Endothelial cell of umbilical vein (primary cell): ENCODE results near the gene ILKAP. TPM values are rescaled to one million over a fixed set of nuclear protein-coding genes. Genes with fewer than 3 reads are reported as not detected.

Source experiments
- BruUV-seq: library from RNA; stranded (reverse); fragments of 400-500 nt; replicated peaks from 2 replicates; lab custom pipeline; 2021; lab: Mats Ljungman, UMichigan
- CTCF ChIA-PET: fragments of 300-600, 350-600 bp; sonication (Branson Sonifier 250); formaldehyde crosslinking; loops from one replicate; lab custom pipeline; 2021; ENCODE audit warnings: antibody characterized with exemption, inconsistent platforms; lab: Charles Lee
- POLR2A ChIA-PET: fragments of 300-600, 350-600 bp; sonication (Branson Sonifier 250); formaldehyde crosslinking; loops from one replicate; lab custom pipeline; 2021; ENCODE audit warnings: antibody characterized with exemption, inconsistent platforms; lab: Charles Lee
- DNase-seq: peaks from one replicate; pipeline ENCODE4 v3.0.0-alpha.2; 2011; ENCODE audit warnings: low read depth, low spot score
- FAIRE-seq: peaks from 2 replicates; lab custom pipeline; 2011; peaks lifted over from hg19 to GRCh38; lab: Jason Lieb, UNC
- H2AFZ ChIP-seq: 2 replicates; pipeline ENCODE4 v1.6.0; 2012; ENCODE audit warnings: low read depth, low read length, control low read depth, inconsistent platforms
- H3K27ac ChIP-seq: 2 replicates; pipeline ENCODE4 v1.5.1; 2011; ENCODE audit warnings: low read depth, mild to moderate bottlenecking, control low read depth, low read length, moderate library complexity; ENCODE audit not compliant: insufficient read depth
- H3K27me3 ChIP-seq, 2 experiments: 2 replicates each; pipeline versions ENCODE4 v1.6.0 to v1.6.1; 2011; ENCODE audit warnings: low read length in 2 of 2, mixed read lengths in 1 of 2; ENCODE audit not compliant: control insufficient read depth in 2 of 2, insufficient read depth in 2 of 2
- H3K36me3 ChIP-seq, 2 experiments: 2 replicates in 1 of 2; 3 replicates in 1 of 2; pipeline ENCODE4 v1.5.1; 2011; ENCODE audit warnings: low read length in 2 of 2, mild to moderate bottlenecking in 1 of 2, moderate library complexity in 1 of 2; ENCODE audit not compliant: control insufficient read depth in 2 of 2, insufficient read depth in 2 of 2; ENCODE audit errors: extremely low read depth in 1 of 2
- H3K4me1 ChIP-seq: 3 replicates; pipeline ENCODE4 v1.5.1; 2011; ENCODE audit warnings: mild to moderate bottlenecking, low read length; ENCODE audit not compliant: control insufficient read depth, insufficient read depth; ENCODE audit errors: extremely low read depth
- H3K4me2 ChIP-seq: 2 replicates; pipeline ENCODE4 v1.6.1; 2011; ENCODE audit warnings: low read length, control low read depth, mixed read lengths; ENCODE audit not compliant: insufficient read depth
- H3K4me3 ChIP-seq, 3 experiments: fragments of 200-600 bp in 1 of 3; sonication (generic), shearing (Covaris generic) in 1 of 3; replicated peaks in 1 of 3; 2 replicates each; pipeline ENCODE4 v1.5.1; 2011 to 2016; ENCODE audit warnings: control low read depth in 3 of 3, low read length in 3 of 3, mild to moderate bottlenecking in 2 of 3, inconsistent platforms in 1 of 3, low read depth in 1 of 3, moderate library complexity in 1 of 3; ENCODE audit not compliant: insufficient read depth in 1 of 3
- H3K79me2 ChIP-seq: 2 replicates; pipeline ENCODE4 v1.6.0; 2012; ENCODE audit warnings: low read length, inconsistent platforms; ENCODE audit not compliant: control insufficient read depth, insufficient read depth
- H3K9ac ChIP-seq: replicated peaks from 2 replicates; pipeline ENCODE3; 2011; ENCODE audit warnings: low read length, control low read depth; ENCODE audit not compliant: insufficient read depth; ENCODE audit errors: extremely low read depth
- H3K9me1 ChIP-seq: replicated peaks from 3 replicates; pipeline ENCODE4 v1.6.0; 2011; ENCODE audit warnings: mild to moderate bottlenecking, low read length; ENCODE audit not compliant: control insufficient read depth, insufficient read depth; ENCODE audit errors: extremely low read depth
- H3K9me3 ChIP-seq: replicated peaks from 2 replicates; pipeline ENCODE4 v1.5.1; 2012; ENCODE audit warnings: low read length, inconsistent platforms; ENCODE audit not compliant: control insufficient read depth, insufficient read depth
- H4K20me1 ChIP-seq: replicated peaks from 2 replicates; pipeline ENCODE3; 2011; ENCODE audit warnings: mild to moderate bottlenecking, low read length; ENCODE audit not compliant: control insufficient read depth, insufficient read depth; ENCODE audit errors: extremely low read depth
- EZH2 ChIP-seq: IDR thresholded peaks from 2 replicates; pipeline ENCODE4 v1.6.1; 2012; ENCODE audit warnings: borderline replicate concordance, low read depth, mild to moderate bottlenecking, moderate library complexity, low read length, inconsistent platforms; ENCODE audit not compliant: severe bottlenecking
- FOS ChIP-seq: IDR thresholded peaks from 2 replicates; pipeline ENCODE4 v1.6.1; 2011; ENCODE audit warnings: mild to moderate bottlenecking, low read length, moderate library complexity, borderline replicate concordance; ENCODE audit not compliant: insufficient read depth
- GATA2 ChIP-seq: IDR thresholded peaks from 2 replicates; pipeline ENCODE4 v1.7.0; 2011; ENCODE audit warnings: low read depth, mild to moderate bottlenecking, moderate library complexity, mixed read lengths, low read length; ENCODE audit not compliant: insufficient read length, insufficient read depth
- JUN ChIP-seq: IDR thresholded peaks from 2 replicates; pipeline ENCODE4 v1.6.1; 2011; ENCODE audit warnings: borderline replicate concordance, low read depth; ENCODE audit not compliant: insufficient read length, insufficient read depth
- MYC ChIP-seq: IDR thresholded peaks from one replicate; pipeline ENCODE4 v1.6.1; 2011; ENCODE audit warnings: mild to moderate bottlenecking, low read depth, low read length
- POLR2A ChIP-seq: IDR thresholded peaks from 2 replicates; pipeline ENCODE4 v1.6.1; 2012; ENCODE audit warnings: low read depth, mild to moderate bottlenecking, control low read depth, low read length
- POLR2AphosphoS5 ChIP-seq: IDR thresholded peaks from 2 replicates; pipeline ENCODE4 v1.6.1; 2012; ENCODE audit warnings: low read depth, mild to moderate bottlenecking, control low read depth, low read length, moderate library complexity; ENCODE audit not compliant: insufficient read depth
- dilution Hi-C: fragments of 300-500 bp; cut with MboI; formaldehyde crosslinking; loops from one replicate; pipeline ENCODE4 v1.15.0; 2019; ENCODE audit warnings: low sequenced_read_pairs; ENCODE audit not compliant: extremely low pct_ligation_motif_present
- intact Hi-C: fragments of 100-400 bp; cut with micrococcal nuclease; formaldehyde crosslinking; loops from one replicate; pipeline ENCODE4 v1.10.0; 2022
- polyA plus RNA-seq, 4 experiments: library from polyadenylated mRNA; depleted of rRNA in 3 of 4; stranded (reverse) in 3 of 4; unstranded in 1 of 4; fragments of >200 nt; gene quantifications; 2 replicates each; pipeline versions ENCODE4 v1.2.1 to v1.2.3, GENCODE V29; 2011 to 2012; ENCODE audit warnings: missing spikeins in 1 of 4
- total RNA-seq: library from RNA; stranded (reverse); gene quantifications from 2 replicates; pipeline ENCODE4 v1.2.3, GENCODE V29; 2021
- TF ChIP-seq, protein P1 (sequence below), 2 donors: IDR thresholded peaks; 1 replicate in 1 of 2; 2 replicates in 1 of 2; pipeline ENCODE4 v1.5.1; 2011; ENCODE audit warnings: low read length in 2 of 2, mild to moderate bottlenecking in 2 of 2, moderate library complexity in 2 of 2, control low read depth in 1 of 2, inconsistent platforms in 1 of 2, low read depth in 1 of 2; ENCODE audit not compliant: insufficient read depth in 1 of 2; ENCODE audit errors: extremely low read depth in 1 of 2
- TF ChIP-seq, protein P2 (sequence below): IDR thresholded peaks from 2 replicates; pipeline ENCODE4 v1.6.1; 2011; ENCODE audit not compliant: insufficient read depth, insufficient read length

ILKAP gene
- total and polyA plus RNA-seq, 2 donors (not counting 3 experiments of a cell fraction or from before 2014, with no cell fraction given), result 49.2 to 49.8 TPM

DNA sequence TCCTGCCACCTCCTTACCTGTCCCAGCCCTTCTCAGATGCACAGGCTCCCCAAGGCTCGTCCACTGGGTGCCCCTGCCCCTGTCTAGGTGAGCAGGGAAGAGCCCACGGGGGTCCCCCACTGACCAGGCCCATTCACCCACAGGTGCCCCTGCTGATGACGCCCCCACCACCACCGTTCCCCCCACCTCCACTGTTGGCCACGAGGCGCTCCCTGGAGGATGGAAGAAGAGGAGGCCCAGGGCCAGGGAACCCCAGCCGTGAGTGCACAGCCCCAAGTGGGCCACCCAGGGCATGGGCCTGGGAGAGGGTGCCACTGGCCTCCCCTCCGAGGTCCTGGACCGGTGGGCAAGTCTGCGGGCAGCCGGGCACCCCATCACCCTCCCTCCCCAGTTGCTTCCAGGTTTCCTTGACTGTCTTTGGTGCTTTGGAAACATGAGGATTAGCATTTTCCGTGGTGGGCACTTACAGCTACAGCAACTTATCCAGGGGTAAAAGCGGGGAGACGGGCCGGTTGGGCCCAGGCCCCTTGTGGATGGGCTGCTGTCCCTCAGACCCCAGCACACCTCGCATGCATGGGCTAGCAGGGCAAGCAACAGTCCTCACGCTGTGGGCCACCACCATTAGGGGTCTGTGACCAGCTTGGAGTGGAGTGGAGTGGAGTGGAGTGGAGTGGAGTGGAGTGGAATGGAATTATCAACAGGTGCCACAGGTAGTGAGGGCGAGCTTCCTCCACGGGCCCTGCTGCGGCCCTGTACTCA lies 78.2 kb downstream of the ILKAP start:
- Histone ChIP-seq H3K79me2 (no peaks in the 10 kb centered on the region), H3K4me1 (no peaks in the 10 kb centered on the region), H2AFZ (no peak overlapping the region), H3K9ac (no peak overlapping the region), H3K4me3 (no peak overlapping the region), H3K27me3 (peaks cover 0 to 2% of the 10 kb centered on the region in 2 experiments), H3K4me2 (no peak overlapping the region), H3K9me3 (no peaks in the 10 kb centered on the region), H3K27ac (no peak overlapping the region), H4K20me1 (no peaks in the 10 kb centered on the region), H3K36me3 (no peaks in the 10 kb centered on the region), H3K9me1 (no peaks in the 10 kb centered on the region)
- intact Hi-C loops (no loop called here), dilution Hi-C loops (no loop called here)
- BruUV-seq, result no TSS peak
- ChIA-PET CTCF (no interaction called here), POLR2A (no interaction called here)
- TF ChIP-seq JUN (no peak), MYC (no peak), POLR2AphosphoS5 (no peak), POLR2A (no peak), EZH2 (no peak), FOS (no peak), GATA2 (no peak)
- TF ChIP-seq, protein P1, sequence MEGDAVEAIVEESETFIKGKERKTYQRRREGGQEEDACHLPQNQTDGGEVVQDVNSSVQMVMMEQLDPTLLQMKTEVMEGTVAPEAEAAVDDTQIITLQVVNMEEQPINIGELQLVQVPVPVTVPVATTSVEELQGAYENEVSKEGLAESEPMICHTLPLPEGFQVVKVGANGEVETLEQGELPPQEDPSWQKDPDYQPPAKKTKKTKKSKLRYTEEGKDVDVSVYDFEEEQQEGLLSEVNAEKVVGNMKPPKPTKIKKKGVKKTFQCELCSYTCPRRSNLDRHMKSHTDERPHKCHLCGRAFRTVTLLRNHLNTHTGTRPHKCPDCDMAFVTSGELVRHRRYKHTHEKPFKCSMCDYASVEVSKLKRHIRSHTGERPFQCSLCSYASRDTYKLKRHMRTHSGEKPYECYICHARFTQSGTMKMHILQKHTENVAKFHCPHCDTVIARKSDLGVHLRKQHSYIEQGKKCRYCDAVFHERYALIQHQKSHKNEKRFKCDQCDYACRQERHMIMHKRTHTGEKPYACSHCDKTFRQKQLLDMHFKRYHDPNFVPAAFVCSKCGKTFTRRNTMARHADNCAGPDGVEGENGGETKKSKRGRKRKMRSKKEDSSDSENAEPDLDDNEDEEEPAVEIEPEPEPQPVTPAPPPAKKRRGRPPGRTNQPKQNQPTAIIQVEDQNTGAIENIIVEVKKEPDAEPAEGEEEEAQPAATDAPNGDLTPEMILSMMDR (IDR thresholded peaks at IDR 0.05; ENCODE audit: extremely low read depth in 1 of 2, insufficient read depth in 1 of 2, low read depth in 1 of 2, low read length in 2 of 2), result no peak
- TF ChIP-seq, protein P2, sequence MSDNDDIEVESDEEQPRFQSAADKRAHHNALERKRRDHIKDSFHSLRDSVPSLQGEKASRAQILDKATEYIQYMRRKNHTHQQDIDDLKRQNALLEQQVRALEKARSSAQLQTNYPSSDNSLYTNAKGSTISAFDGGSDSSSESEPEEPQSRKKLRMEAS, result no peak
- FAIRE-seq, result no peak
- no peak for DNase-seq
